ENCODE measurements around the gene MGLL.

- TF ChIP-seq CTCF (conservative IDR thresholded peaks at IDR 0.05) (no peak), ZFX (IDR thresholded peaks at IDR 0.05) (no peak)
Observed at GRCh38 chr3:127747066-127747465, 75.2 kb downstream of the MGLL start.

Measured in C4-2B (cell line).